Right forelimb (tissue), 1 donor: ENCODE measurements around the gene LZTFL1.

ENCODE experiments used
- DNase-seq: peaks from one replicate; pipeline ENCODE4 v3.0.0-alpha.2; 2018

Gene LZTFL1

DNA sequence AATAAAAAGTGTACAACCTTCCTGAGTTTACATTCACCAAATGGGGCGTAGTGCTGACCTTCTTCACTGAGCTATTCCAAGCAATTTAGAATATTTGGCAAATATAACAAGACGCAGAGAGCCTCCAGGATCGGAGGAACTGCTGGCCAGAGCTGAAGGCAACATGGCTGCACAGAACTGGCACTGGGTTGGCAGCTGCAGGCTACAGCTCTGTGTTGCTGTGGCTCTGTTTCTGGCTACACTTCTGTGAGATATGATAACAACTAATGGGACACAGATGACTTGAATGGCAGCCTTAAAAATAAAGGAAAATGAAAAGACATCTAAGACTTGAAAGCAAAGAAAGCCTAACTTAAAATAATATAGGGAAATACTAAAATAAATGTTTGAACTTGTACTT lies 34.8 kb downstream of the LZTFL1 start:
- no peak for DNase-seq

DNA sequence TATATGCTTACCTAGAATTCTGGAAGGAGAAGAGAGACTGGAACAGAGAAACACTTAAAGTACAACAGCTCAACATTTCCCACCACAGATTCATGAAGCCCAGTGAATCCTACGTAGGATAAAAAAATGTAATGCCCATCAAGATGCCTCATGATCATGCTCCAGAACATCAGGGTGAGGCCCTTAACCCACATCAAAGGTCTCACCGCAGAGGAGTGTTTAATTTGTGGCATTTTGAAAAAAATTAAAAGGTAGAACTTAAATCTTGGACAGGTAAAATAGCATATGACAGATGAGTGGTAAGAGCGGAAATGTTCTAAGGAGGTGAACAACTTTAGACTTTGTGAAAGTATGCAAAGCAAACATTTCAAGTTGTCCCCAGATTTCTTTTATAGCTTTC lies 35.8 kb downstream of the LZTFL1 start:
- no peak for DNase-seq

GRCh38 chr3:45803252-45803935 lies 38.5 kb downstream of the LZTFL1 start:
- DNase-seq = no peak

- no peak for DNase-seq
Measured at GRCh38 chr3:45802146-45802545, 39.8 kb downstream of the LZTFL1 start.

DNA sequence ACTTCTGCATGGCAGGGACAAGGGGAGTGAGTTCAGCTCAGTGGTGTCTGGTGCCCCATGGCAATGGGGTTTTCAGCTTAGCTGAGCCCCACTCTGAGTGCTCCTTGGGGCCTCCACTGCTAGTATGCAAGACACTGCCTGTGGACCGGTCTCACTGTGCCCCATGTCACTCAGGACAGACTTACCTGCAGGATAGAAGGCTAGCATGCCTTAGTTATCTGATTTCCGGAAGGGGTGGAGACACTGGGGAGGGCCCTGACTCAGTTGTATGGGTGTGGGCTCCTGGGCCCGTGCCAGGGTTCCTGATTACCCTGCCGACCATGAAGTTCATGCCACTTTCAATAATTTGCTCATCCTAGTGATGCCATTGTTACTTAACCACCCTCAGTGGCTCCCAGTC lies 41.3 kb downstream of the LZTFL1 start:
- no peak for DNase-seq

- DNase-seq = no peak
Measured at GRCh38 chr3:45799586-45799985, 42.3 kb downstream of the LZTFL1 start.

- no peak for DNase-seq
Measured at GRCh38 chr3:45798034-45798433, 43.9 kb downstream of the LZTFL1 start.

DNA sequence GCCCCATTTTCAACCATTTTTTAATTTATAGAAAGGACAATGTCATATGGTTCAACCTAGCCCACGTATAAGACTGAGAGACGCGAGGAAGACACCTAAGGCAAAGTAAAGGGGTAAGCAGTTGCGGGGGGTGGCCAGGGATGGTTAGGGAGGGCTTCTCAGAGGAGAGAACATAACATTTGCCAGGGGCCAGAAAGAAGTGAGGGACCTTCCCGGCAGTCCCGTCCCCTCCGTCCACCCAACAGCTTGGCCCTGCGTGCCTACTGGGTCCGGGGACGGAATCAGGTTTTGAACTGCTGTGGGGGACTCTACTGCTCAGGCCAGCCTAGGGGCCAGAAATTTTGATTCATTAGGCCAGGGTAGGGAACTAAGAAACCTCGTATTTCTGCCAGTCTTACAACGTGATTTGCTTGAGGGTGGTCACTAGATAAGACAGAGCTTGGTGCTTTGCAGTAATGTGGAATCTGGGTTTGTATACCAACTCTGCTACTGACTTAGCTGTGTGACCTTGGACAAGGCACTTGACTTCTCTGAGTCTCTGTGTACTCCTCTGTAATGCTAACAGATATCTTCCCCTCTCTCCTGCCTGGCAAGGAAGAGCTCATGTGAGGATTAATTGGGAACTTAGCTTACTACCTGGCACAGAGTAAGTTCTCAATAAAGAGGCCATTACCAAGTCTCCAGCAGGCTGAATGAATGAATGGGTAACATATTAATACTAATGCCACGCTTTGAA lies 44.8 kb downstream of the LZTFL1 start:
- no peak for DNase-seq

DNA sequence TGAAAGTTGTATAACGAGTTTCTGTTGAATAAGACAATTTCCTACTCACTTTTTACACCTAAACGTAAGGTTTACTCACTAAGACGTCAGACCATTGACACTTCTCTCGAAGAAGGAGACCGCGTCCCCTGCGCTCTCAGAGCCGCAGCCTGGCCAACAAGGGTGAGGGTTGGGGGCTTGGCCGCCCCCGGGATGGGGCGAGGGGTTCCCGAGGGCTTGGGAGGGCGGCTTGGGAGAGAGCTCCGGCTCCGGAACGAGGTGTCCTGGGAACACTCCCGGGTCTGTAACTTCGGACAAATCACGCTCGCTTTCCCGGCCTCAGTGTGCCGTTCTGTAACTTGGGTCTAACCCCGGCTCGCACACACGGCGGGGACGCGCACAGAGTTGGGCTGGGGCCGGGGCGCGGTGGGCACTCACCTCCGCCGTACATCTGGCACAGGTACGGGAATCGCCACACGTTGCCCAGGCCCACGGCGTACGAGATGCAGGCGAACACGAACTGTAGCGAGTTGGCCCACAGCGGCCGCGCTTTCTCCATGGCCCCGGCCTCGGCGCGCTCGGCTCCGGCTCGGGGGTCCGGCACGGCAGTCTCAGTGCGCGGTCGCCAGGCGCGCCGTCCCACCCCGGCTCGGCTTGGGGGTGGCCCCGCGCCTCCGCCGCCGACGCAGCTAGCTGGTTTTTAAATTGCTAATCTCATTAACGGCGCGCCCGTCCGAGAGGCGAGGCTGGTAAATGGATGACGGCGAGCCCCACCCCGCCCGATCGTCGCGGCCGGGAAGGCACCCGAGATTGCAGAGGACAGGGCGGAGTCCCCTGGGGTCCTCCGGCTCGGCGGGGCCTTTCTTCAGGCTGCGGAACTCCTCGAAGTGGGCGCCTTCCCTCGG lies 45.8 kb downstream of the LZTFL1 start, which contains the start of gene SLC6A20:
TSS of gene SLC6A20 (minus strand) at position 655 of the 884 bp plus-strand sequence. CDS start at position 538, 117 bp downstream.
- DNase-seq = no peak

DNA sequence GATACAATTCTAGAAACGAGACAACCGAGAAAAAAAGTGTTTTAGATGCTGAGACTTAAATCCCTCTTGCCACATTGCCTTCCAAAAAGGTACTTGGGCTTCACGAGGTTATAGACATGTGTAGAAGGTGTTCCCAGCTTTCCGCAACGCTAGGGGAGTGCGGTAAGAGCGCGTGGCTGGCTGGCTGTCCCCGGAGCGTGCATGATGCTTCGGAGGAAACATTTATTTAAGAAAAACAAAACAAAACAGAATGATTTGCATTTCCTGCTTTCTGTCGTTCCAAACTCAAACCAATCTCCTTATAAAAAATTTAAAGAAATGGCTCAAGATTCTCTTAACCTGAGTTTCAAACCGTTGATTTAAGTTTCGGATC lies 46.4 kb downstream of the LZTFL1 start:
- DNase-seq = peak; percentile 57

DNA sequence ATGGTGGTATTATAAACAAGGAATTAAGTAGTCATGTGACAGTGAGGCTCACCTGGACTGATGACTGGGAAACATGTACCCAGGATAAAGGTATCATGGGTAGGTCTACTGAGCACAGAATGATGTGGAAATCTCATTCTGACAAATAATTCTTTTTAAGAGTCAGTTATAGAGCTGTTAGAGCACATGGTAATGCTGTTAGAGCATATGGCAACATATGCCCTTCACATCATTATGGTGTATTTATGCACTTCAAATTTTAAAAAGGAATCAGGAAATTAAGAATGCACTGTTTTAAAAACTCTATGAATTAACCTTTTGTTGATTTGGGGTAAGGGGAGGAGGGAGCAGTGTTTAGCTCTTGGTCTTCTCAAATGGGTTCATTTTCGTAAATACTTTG lies 47.3 kb downstream of the LZTFL1 start:
- DNase-seq = no peak

- no peak for DNase-seq
Measured at GRCh38 chr3:45794177-45794560, 47.8 kb downstream of the LZTFL1 start.

DNA sequence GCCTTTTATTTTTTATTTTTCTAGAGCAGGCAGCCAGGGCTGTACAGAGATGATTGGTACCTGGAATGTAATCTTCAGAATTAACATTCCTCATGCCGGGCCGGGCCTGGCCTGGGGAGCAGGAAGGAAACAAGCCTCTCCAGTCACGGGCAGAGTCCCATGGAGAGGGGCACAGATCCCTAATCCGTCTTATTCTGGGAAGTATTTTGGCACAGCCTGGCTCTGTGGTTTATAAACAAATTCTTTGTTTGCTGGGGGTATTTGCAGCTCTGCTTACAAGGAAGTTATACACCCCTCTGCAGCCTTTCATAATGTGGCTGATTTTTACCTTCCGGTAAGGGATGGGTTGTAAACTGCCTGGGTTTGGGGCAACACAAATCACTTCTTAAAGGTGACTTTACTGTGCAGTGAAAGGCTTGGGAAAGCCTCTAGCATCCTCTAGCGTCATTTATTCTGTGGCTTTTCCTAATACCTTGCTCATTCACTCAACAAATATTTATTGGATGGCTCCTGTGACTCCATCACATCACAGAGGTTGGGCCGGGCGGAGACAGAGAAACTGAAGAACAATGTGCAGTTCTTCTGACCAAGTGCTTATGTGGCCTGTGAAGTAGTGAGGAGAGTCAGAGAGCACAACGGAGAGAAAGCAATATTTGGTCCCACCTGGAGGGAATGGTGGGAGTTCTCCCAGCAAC lies 48.3 kb downstream of the LZTFL1 start:
- DNase-seq = no peak

- DNase-seq = no peak
Measured at GRCh38 chr3:45792516-45793172, 49.3 kb downstream of the LZTFL1 start.

GRCh38 chr3:45792036-45792435 lies 49.9 kb downstream of the LZTFL1 start:
- DNase-seq = no peak

DNA sequence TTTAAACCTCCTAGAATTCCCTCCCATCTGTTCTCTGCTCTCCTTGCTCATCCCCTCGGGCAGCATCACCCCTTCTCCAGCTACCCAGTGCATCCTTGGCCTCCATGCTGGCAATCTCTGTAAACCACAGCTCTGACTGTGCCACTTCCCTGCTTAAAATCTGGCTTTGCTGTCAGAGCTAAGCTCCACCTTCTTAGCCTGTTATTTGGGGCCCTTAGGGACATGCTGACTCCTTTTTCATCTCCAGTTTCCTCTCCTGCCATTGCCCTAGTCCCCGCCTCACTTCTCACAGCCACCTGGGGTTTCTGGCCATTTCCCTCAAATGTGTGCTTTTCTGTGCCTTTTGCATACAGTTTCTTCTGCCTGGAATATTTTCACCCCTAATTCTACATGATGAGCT lies 51.3 kb downstream of the LZTFL1 start:
- no peak for DNase-seq

DNA sequence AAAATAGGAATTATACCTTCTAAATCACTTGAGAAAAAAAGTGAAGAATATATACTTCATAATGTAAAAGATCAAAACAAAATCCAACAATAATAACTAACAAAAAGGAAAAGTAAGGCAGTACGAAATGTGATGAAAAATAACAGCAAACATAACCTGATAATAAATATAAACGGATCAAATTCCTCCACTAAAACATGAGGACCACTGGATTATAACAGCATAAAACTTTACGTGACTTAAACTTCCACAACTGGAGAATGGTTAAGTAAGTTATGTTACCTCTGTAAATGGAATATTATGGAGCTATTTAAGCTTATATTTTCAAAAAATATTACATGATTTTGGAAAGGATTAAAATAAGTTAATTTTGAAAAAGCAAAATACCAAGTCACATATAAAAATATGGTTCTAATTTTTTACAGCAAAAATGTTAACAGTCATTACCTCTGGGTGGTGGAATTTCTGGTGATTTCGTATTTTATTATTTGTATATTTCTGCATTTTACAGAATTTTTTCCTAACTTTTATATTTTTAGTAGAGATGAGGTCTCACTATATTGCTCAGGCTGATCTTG lies 52.6 kb downstream of the LZTFL1 start:
- DNase-seq = no peak

- DNase-seq = no peak
Measured at GRCh38 chr3:45787551-45787950, 54.4 kb downstream of the LZTFL1 start.

DNA sequence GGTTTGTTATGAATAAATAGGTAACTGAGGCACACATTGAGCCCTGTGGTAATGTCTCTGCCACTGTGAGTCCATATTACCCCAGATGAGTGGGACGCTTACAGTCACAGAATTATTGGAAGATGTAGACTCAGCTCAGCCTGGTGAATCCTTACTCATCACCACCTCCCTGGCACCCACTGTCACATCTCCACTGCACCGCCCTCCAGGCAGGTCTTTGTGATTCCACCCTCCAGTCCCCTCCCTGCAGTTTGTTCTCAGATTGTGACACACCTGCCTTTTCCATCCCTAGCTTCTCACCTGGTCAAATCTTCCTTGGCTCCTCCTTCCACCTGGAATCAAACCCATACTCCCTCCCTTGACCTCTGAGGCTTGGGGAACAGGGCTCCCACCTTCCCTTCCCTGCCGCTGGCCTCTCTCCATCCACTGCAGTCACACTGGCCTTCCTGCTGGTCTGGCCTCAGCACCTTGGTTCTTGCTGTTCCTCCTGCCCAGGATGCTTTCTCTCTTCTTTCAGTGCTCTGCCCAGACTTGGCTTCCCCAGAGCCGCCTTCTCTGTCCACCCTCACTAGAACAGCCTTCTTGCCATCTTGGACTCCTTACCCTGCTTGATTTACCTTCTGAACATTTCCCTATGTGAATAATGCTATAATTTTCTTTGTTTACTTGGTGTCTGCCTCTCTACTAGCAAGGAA lies 55.0 kb downstream of the LZTFL1 start:
- no peak for DNase-seq

GRCh38 chr3:45785605-45786150 lies 56.2 kb downstream of the LZTFL1 start:
- DNase-seq = no peak

DNA sequence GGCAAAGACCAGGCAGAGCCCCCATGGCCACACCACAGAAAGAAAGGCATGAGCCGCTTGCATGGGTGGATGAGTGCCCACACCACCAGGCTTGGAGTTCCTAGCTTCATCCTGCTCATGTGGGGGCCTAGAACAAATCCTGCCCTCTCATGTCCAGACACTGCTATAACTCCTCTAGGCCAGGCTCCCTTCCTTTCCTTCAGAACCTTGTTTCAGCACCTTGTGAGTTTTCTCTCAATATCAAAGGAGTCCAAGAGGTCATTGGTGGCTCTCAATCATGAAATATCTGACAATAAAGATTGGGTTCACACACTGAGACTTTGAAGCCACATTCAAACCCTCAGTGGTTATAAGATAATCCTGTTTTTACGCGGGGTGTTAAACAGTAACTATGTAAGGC lies 58.3 kb downstream of the LZTFL1 start:
- no peak for DNase-seq
